Stimulated activated CD4-positive, alpha-beta T cell treated with anti-CD3 and anti-CD28 coated beads, Interleukin-4, amount 100 ng/mL, for 4 hours (primary cell): Measurements from ENCODE around the gene SFT2D1.

Experiments
- DNase-seq, 2 experiments: peaks; one replicate each; pipeline ENCODE4 v3.0.0-alpha.2; 2020

SFT2D1 gene

DNA sequence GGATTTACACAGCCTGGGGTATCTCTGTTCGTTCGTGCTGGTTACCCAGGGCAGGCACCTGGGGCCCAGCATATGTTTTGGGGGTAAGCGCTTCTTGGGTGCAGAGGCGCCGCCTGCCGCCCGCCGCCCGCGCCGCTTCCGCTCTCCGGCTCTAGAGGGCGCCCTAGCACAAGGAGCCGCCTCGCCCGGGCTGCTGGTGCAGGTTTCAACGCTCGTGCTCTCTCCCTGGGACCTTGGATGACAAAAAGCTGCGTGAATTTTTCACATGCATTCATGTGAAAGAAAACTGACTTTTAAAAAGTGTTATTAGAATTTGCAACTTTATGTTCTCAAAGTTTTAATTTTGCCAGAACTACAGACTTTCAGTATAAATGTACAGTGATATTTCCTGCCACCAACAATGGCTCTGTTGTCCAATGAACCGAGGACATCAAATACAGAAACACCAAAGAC lies 66.6 kb downstream of the SFT2D1 start:
- DNase-seq = peak; percentile 67 to 82

DNA sequence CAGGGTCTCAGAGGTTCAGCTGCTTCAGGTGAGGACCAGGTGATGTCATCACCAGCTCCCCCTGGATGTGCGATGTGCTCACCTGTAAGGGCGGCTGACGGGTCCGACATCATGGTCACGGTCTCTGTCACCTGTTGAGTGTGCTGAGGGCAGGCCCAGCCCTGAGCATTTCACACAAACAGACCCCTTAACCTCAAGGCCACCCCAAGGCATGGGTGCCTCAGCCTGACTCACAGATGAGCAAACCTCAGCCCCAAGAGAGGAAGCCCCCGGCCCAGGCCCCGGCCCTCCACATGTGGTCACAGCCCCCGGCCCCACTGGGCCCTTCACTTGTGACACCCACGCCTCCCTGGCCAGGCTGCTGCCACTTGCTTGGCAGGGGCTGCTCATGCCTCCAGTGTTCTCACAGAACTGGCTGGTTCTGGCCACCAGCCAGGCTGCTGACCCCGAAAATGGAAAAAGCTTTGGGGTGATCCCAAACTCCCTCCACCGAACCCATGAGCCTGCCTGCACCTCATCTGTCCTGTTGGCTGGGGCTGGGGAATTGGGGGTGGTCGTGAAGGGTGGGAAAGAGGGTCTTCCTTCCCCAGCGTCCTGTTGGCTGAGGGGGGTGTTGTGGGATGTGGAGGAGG lies 67.5 kb downstream of the SFT2D1 start:
- DNase-seq = no peak

DNA sequence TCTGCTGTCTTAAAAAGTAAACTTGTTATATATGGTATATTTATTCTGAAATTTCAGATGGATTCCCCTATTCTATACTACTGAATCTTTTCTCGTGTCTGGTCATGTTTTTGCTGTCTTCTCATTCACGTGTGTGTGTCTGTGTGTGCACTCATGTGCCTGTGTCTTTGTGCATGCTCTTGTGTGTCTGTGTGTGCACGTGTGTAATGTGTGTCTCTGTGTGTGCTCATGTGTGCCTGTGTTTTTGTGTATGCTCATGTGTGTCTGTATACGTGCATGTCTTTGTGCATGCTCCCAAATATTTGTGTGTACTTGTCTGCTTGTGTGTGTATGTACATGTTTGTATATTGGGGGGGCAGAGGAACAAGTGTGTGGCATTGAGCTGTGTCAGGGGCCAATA lies 68.2 kb downstream of the SFT2D1 start:
- DNase-seq = no peak

DNA sequence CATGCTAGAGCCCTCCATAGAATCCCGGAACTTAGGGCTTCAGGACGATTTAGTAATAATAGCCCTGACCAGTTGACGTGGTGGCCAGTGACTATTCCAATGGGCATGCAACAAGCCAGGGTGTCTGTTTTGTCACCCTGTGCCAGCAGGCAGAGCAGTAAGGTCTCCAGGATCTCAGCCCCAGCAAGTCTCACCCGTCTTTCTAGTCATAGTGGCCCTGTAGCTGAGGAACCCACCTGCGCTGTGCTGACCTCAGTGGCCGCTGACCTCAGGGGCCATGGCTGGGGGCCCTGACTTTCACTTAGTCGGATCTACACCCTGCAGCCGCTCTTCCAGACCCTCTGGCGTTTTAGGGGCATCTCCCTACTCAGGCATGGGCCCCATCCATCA lies 71.0 kb downstream of the SFT2D1 start:
- DNase-seq = no peak

DNA sequence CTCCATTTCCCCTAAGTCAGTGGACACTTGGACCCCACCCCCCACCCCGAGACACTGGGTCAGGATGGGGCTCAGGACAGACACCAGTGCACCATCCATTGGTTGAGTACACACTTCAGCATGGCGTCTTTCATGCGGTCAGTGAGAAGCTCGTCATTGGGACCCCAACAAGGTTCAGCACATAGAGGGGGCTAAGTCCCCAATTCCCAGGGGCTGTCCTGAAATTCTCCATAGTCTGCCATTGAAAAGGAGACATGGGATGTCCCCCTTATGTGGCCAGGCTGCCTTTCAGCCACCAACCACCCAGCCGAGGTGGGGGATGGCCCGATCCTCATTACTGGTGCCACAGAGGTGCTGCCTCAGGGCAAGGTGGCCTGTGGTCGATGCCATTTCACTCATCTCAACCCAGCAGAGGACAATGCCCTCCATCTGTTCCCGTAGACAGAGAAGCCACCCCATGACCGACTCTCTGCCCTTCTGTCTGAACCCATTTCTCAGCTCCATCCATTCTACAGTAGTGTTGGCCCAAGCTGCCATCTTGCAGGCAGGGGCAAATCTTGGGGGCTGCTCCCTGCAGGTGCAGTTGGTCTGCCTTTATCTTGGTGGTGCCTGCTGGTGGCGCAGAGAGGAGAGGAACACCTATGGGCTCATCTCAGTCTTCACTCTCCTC lies 71.5 kb downstream of the SFT2D1 start:
- no peak for DNase-seq
